GM21526 (cell line): ENCODE data around the gene HPN.
"Not testable (repeated sequence)": the region's sequence is repeated elsewhere in the genome, so short reads cannot be mapped to it uniquely, and the experiment has no call there.

ENCODE experiments used
- ATAC-seq: cut with Tn5 transposase; IDR thresholded peaks from one replicate; pipeline ENCODE4 v1.9.1; 2021; ENCODE audit warnings: moderate library complexity; ENCODE audit not compliant: unreplicated experiment, low FRiP score

Gene HPN

DNA sequence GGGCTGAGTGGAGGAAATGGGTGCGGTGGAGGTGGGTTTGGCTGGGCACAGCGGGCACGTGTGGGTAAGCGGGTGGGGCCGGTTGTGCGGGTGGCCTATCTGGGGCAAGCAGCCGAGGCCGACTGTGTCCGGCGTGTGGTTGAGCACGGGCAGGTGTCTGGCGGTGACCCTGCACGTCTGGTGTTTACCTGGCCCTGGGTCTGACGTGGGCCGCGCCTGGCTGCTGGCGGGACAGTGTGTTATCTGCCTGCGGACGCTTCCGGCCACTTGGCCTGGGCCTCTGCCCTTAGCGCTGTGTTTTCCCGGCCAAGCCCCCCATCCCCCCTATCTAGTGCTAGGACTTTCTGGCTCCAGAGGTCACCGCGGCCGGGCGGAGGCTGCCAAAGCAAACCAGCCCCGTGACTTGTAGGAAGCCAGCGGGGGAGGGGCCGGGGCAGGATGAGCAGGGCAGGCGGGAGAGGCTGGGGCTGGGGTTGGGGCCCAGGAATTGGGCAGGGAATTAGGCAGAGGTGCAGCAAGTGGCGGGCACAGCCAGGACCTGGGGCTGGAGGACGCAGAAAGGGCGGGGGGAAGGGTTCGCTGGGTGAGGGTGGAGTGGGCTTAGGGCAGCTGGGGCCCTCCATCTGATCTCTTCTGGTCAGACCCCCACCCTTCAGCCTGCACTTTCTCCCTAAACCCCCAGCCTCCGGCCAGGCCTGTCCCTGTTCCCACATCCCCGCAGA, 534 bp upstream of the HPN start:
- no peak for ATAC-seq

DNA sequence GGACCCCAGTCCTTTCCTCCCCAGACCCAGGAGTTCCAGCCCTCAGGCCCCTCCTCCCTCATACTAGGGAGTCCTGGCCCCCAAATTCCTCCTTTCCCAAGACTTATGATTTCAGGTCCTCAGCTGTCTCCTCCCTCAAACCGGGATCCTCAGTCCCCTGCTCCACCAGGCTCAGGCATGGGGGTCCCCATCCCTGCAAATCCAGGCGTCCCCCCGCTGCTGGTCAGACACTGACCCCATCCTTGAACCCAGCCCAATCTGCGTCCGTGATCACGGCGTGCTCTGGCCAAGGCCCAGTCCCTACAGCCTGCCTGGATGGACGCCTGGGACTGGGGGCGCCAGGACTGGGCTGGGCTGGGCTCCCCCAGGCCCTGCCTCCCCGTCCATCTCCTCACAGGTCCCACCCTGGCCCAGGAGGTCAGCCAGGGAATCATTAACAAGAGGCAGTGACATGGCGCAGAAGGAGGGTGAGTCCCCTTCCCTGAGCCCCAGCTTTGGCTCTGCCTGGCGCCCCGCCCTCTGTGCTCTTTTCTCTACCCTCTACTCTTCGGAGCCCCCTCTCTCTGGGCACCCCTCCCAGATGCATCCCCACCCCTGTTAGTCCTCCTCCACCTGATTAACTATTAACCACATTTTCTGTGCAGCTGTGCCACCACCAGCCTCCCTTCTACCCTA, 672 bp downstream of the HPN start:
- no peak for ATAC-seq

DNA sequence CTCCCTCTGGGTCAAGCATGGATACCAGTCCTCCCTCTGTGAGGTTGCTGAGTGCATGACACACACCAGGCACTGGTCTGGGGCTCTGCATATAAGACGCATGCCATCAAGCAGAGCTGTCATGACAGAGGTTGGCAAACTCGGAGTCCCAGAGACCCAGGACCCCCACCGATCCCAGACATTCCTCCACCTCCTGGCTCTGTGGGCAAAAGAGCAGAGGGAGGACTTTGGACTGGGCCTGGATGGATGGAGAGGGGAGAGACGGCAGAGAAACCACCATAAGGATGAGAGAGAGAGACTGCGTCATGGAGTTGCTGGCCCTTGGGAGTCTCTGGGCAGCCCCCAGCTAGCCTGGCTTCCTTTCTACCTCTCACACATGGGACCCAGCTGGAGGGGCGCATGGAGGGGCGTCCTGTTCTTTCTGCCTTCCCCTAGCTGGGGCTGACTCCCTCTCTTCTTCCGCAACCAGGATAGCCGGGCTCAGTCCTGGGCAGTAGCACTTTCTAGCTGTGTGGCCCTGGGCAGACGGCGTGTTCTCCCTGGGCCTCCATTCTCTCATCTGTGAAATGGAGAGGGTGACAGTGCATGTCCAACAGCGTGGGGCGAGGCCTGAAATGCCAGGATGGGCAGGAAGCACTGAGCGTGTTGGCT, 1.6 kb downstream of the HPN start:
- ATAC-seq, result no peak

DNA sequence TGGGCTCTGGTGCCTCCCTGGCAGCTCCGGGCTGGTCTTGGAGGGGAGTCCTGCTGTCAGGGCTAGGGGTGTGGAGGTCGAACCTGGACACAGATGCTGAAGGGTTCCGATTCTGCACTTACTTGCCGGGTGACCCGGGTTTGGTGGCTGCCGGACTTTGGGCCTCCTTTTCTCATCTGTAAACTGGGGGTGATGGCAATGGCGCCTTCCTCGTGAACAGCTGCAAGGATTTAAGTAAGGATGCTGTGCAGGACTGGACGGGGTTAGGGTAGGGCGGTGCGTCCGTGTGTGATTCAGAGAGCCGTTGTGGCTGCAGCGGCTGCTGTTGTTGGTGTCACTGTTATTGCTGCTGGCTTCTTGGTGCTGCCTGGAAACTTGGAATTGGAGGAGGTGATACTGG, 2.4 kb downstream of the HPN start:
- no peak for ATAC-seq

DNA sequence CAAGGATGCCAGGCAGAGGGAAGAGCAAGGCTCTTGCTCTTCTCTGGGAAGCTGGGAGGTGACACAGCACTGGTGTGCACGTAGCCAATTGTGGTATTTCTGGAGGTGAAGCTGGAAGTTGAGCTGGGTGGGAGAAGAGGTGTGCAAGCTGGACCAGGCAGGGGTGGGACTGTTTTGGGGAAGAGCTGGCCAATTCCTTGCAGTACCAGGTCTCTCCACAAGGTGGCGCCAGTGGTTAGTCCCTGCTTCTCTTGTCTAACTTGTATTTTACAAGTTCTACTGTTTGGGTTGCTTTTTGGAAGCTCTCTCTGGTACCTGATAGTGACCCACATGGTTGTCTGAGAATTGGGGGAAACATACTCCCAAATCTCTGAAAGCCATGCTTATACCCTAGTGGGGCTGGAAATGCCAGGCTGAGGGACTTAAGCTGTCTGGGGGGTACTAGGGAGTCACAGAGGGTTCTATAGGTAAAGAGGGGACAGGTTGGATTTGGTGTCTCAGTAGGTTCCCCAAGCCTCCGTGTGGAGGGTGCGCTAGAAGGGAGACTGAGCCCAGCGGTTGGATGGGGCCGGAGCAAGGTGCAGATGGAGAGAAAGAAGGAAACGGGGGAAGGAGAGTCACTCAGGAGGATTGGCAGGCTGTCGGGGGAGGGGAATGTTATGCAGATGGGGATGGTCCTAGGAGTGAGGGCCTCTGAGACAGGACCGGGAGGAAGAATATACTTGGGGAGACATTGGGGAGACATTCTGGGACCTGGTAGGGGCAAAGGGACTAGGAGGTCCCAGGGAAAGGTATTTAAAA, 3.0 kb downstream of the HPN start:
- ATAC-seq, result no peak

DNA sequence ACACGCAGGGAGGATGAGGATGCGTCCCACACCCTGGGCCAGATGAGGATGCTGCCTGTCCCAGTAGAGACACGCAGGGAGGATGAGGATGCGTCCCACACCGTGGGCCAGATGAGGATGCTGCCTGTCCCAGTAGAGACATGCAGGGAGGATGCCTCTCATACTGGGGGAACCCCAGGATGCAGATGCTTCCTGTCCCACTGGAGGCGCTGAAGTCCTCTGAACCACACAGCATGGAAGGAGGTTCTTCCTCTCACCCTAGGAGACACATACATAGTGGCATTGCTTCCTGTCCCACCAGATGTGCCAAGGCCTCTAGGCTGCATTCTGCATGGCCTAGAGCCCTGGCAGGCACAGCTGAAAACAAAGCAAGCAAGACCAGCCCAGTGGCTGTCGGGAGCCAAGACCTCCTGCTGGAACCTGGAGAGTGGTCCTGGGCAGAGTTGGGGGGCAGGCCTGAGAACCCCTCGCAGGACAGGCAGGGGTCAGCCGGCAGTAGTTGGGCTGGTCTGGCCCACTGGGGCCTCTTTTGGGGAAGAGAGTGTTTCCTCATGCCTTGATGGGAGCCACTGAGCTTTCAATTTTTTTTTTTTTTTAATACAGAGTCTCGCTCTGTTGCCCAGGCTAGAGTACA, 4.3 kb downstream of the HPN start:
- ATAC-seq, result no peak

DNA sequence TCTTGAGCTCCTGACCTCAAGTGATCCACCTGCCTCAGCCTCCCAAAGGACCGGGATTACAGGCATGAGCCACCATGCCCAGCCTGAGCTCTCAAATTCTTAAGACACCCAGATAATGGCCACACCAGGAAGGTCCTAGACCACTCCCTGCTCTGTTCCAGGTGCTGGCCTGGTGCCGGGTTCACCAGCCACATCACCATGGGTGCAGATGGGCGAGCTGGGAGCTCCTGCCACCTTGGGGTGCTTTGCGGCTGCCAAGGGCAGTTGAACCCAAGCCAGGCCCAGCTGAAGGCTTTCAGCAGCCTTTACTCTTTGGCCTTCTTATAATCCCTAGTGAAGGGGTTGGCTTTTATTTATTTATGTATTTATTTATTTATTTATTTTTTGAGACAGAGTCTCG, 4.9 kb downstream of the HPN start:
- no peak for ATAC-seq

DNA sequence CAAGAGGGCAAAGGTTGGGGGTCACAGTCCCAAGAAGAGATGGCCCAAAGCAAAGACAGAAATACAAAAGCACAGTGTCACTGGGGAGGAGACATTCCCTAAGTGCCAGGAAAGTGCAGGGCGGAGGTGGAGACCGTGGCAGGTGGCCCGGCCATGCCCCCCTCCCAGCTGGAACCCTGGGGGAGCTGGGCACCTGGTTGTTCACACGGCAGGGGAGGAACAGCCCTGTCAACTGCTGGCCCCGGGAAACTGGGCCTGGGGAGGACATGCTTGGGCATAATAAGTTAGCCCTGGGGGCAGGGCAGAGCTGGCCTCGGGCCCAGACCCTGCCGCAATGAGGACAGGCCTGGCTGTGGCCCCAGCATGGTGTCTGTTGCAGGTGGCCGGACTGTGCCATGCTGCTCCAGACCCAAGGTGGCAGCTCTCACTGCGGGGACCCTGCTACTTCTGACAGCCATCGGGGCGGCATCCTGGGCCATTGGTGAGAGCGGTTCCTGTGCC, 7.4 kb downstream of the HPN start:
- ATAC-seq, result no peak

DNA sequence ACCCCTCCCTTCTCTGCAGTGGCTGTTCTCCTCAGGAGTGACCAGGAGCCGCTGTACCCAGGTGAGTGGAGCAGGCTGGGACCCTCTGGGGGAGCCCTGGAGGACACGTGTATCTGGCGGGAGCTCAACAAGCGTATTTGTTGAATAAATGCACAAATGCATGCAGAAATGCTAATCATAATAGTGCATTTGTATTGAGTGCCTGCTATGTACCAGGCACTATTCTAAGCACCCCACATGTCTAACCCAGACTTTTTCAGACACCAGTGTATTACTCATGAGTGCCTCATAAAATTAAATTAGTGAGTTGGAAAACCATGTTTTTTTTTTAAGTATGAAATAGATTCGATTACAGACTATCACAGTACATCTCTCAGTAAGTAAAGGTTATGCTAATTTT, 7.9 kb downstream of the HPN start:
- ATAC-seq, result no peak

DNA sequence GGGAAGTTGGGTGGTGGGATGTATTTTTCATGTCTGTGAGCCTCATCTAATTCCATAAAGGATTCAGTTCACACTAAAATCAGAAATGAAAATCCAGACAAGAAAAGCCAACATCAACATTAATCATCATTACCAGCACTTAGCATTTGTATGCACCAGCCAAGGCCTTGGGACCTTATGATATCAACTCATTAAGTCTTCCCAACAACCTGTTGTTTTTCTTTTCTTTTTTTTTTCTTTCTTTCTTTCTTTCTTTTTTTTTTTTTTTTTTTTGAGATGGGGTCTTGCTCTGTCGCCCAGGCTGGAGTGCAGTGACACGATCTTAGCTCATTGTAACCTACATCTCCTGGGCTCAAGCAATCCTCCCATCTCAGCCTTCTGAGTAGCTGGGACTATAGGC, 9.1 kb downstream of the HPN start:
- not testable (repeated sequence) for ATAC-seq

DNA sequence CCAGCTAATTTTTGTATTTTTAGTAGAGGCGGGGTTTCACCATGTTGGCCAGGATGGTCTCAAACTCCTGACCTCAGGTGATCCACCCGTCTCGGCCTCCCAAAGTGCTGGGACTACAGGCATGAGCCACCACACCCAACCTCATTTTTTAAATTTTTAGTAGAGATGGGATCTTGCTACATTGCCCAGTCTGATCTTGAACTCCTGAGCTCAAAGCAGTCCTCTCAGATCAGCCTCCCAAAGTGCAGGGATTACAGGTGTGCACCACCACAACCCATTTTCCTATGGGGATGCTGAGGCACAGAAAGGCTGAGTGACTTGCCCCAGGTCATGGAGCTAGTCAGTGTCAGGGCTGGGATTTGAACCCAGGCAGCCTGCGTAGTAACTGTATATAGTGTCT, 9.7 kb downstream of the HPN start:
- ATAC-seq, result not testable (repeated sequence)

DNA sequence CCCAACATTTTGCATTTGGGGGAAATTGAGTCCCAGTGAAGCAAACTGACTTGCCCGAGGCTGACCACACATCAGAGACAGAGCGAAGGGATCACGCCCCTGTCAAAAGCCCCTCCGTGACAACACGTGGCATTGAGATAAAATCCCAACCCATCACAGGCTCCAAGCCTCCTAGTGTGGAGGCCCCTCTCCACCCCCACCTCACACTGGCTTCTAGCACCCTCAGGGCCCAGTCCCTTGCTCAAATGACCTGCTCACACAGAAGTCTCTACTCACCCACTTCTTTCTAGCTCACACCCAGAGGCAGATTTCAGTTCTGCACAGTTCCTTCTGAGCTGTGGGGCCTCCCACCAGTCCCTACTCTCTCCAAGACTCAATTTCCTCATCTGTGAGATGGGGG, 10.3 kb downstream of the HPN start:
- no peak for ATAC-seq

DNA sequence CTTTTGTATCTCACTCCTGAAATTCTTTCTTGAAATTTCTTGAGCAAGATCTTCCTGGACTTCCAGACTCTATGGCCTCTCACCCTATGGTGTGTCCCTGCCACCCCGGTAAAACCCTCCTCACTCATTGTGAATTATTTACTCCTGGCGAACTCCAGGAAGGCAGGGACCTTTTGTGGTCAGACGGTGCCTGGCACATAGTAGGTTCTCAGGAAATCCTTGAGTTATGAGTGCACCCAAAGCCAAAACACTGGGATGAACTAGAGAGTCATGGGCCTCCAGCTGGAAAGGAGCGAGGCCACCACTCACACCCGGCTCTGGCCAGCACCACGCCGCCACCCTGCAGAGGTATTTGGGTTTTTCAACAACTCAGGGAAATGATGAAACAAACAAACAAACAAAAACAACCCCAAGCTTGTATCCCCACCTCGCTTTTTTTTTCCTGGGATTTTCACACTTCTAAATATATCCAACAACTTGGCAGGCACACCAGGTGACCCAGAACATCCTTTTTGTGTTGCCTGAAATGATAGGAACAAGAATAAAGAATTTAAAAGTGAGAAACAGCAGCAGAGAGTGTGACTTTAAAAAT, 11.2 kb downstream of the HPN start:
- no peak for ATAC-seq

DNA sequence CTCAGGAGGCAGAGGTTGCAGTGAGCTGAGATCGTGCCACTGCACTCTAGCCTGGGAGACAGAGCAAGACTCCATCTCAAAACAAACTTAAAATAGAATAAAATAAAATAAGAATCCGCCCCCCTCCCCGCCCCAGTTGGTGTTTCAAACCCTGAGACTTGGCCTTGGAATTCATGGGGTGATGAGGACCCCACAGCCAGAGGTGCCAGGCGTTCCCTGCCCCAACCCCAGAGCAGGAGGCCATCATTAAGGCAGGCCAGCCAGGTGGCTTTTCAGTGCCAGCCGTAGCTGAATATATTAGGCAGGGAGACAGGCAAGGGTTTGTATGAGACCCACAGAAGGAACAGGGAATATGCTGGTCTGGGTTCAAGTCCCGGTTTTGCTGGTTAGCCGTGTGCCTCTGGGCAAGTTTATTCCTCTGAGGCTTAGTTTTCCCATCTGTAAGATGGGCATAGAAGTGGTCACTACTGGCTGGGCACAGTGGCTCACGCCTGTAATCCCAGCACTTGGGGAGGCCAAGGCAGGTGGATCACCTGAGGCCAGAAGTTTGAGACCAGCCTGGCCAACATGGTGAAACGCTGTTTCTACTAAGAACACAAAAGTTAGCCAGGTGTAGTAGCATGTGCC, 12.3 kb downstream of the HPN start:
- ATAC-seq, result no peak

DNA sequence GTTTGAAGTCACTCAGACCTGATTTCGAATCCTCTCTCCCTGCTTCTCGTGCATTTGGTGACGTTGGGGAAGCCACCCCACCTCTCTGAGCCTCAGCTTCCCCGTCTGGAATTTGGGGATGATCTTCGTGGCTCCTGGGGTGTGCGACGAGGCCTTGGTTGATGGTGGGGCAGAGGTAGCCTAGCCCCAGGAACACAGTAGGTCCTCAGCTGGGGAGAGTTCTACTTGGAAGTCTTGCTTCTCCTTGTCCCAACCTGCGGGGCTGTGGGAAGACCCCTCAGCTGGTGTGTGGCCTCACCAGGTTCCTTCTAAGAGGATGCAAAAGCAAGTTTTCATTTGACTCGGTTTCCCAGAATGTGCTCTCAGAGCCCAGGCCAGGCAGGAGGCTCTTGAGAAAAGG, 13.1 kb downstream of the HPN start:
- no peak for ATAC-seq

DNA sequence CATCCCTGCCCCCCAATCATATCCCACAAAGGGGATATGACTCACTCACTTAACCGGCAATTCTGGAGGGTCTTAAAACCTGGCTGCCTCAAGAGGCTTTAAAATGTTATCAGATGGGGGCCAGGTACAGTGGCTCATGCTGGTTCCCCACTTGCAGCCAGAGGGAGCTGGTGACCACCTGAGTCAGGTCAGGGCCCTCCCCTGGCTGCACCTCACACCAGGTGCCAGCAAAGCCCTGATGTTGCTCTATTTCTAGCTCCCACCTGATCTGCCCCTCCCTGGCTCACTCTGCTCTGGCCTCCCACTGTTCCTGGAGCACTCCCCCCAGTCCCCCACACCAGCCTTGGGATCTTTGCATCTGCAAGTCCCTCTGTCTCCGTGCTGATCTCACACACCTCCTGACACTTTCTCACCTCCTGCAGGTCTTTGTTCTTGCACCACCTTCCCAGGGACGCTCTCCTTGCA, 14.2 kb downstream of the HPN start:
- ATAC-seq, result no peak

DNA sequence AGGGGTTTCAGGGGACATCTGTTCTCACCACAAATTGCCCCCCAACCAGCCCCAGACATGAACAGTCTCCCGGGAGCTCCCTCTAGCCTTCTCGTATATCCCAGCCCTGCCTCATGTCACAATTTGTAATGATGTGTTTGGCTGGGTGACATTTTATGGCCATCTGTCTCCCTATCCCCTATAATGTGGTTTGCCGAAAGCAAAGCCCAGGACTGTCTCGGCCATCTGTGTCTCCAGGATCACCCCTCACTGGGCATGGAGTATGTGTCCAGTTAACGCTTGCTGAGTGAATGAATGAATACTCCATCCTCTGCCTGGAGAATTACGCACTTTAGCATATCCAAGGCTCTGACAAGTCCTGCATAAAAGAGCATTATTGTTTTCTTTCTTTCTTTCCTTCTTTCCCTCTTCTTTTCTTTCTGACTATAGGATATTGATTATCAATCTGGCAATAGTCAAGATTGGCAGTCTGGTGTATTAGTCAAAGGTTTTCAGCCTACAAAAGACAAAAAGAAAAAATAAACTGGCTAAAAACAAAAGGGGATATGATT, 15.1 kb downstream of the HPN start:
- ATAC-seq, result no peak

DNA sequence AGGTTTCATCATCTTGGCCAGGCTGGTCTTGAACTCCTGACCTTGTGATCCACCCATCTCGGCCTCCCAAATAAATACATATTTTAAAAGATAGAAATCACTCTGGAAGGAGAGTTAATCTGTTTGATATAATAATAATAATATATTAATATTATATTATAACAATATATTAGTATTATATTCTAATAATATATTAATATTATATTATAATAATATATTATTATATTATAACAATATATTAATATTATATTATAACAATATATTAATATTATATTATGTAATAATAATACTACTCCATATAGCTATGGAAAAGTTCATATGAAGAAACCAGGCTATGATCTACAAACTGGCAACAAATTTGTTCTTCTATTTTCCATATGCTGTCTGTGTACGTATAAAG, 16.8 kb downstream of the HPN start:
- ATAC-seq, result no peak
